WI38 (cell line): ENCODE measurements around the gene MACROD2.

ENCODE experiments used
- H3K4me3 ChIP-seq: 2 replicates; pipeline ENCODE4 v1.5.1; 2011; ENCODE audit warnings: low read depth, mild to moderate bottlenecking, control low read depth, low read length
- TF ChIP-seq, protein P1 (sequence below): IDR thresholded peaks from 2 replicates; pipeline ENCODE4 v1.5.1; 2012; ENCODE audit warnings: low read depth, mild to moderate bottlenecking, control low read depth, low read length

MACROD2 gene

DNA sequence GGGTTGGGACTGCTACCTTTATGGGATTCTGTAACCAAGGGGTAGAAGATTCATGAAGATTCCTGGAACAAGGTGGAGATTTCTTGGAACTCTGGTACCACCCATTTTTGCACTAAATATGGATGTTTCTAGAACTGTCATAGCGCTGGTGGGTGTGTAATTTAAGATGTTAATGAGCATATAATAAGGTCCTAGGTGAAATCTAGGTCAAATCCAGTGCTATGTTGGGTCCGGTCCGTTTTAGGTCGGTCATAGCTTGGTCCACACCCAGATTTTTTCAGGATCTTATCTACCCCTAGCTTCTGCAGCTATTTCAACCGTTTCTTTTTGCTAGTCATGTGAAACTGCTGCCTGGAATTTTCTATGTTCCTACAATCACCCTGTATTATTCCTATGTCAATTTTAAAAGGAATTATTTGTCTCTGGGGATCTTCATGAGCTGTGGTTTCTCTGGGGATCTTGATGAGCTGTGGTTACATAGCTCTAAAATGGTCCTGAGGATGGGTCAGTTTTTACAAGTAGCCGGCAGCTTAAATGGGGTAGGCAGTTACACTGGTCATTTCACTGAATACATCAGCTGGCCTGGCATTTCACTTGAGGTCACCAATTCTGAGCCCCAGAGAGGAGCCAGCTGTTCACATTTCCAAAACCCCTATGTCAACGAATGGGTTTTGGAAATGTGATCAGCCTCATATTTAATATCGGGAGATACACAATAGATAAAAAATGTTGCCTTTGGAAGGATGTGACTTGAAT is 994.4 kb downstream of the MACROD2 start:
- H3K4me3 ChIP-seq: no peak overlapping the region

GRCh38 chr20:14991023-14991422 is 995.7 kb downstream of the MACROD2 start:
- no peak overlapping the region for H3K4me3 ChIP-seq
- TF ChIP-seq, protein P1, sequence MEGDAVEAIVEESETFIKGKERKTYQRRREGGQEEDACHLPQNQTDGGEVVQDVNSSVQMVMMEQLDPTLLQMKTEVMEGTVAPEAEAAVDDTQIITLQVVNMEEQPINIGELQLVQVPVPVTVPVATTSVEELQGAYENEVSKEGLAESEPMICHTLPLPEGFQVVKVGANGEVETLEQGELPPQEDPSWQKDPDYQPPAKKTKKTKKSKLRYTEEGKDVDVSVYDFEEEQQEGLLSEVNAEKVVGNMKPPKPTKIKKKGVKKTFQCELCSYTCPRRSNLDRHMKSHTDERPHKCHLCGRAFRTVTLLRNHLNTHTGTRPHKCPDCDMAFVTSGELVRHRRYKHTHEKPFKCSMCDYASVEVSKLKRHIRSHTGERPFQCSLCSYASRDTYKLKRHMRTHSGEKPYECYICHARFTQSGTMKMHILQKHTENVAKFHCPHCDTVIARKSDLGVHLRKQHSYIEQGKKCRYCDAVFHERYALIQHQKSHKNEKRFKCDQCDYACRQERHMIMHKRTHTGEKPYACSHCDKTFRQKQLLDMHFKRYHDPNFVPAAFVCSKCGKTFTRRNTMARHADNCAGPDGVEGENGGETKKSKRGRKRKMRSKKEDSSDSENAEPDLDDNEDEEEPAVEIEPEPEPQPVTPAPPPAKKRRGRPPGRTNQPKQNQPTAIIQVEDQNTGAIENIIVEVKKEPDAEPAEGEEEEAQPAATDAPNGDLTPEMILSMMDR: no peak

More for the DNA sequence above, 994.4 kb downstream of the MACROD2 start:
- TF ChIP-seq, protein P1: no peak

DNA sequence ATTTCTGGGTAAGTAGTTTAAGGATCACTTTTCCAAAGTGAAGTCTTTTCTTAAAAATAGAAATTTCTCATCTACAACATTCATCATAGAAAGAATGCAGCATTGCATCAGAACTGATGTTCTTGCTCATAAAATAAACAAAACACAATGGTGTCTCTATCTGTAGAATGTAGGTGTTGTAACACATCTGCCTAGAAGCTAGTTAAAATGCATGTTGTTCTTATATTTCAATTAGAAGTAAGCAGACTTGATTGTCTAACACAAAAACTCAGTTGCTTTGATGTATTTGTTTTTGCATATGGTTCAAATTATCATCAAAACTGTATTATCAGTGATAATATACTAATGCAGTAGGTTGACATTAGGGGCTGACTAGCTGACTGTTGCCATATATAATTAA is 996.8 kb downstream of the MACROD2 start:
- no peak overlapping the region for H3K4me3 ChIP-seq
- TF ChIP-seq, protein P1: no peak

DNA sequence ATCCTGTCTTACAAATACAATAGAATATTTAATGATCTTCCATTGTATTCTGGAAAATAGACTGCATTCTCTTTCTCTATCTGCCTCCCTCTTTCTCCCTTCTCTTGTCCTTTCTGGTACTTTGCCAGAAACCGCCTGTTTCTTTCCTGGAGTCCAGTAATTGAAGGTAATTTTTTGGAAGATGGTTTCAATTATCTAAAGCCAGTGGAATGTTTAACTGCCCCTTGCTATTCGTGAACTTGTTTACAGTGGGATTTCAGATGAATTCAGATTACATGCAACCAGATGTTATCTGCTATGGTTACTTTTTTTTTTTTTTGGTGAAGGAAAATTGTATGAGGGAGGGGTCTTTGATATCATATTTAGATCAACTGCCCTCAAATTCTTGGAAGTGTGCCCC is 997.6 kb downstream of the MACROD2 start:
- TF ChIP-seq, protein P1: no peak

GRCh38 chr20:14996883-14997672 is 1001.8 kb downstream of the MACROD2 start:
- H3K4me3 ChIP-seq: no peak overlapping the region
- TF ChIP-seq, protein P1: no peak

More for the DNA sequence above, 997.6 kb downstream of the MACROD2 start:
- no peak overlapping the region for H3K4me3 ChIP-seq

DNA sequence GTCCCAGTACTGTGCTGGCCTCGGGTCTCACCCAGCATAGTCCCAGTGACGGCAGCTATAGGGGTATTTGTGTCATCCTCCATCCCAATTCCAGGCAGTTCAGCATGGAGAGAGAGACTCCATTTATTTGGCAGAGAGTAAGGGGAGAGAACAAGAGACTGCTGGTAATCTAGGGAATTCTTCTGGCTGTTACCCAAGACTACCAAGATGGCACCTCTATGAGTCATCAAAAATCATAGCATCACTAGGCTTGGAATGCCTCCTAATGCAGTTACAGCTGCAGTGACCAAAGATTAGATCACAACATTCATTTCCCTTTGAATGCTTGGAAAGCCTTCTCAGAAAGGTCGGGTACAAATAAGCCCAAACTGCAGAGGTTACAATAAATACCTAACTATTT is 1002.5 kb downstream of the MACROD2 start:
- TF ChIP-seq, protein P1: no peak
- no peak overlapping the region for H3K4me3 ChIP-seq
